Stimulated activated CD4-positive, alpha-beta T cell treated with anti-CD3 and anti-CD28 coated beads, Interleukin-4, amount 100 ng/mL, for 4 hours (primary cell): ENCODE data around the gene RINT1.
"Not testable (repeated sequence)": the region's sequence is repeated elsewhere in the genome, so short reads cannot be mapped to it uniquely, and the experiment has no call there.

Experiments used
- DNase-seq, 2 experiments: peaks; one replicate each; pipeline ENCODE4 v3.0.0-alpha.2; 2020

Gene RINT1

DNA sequence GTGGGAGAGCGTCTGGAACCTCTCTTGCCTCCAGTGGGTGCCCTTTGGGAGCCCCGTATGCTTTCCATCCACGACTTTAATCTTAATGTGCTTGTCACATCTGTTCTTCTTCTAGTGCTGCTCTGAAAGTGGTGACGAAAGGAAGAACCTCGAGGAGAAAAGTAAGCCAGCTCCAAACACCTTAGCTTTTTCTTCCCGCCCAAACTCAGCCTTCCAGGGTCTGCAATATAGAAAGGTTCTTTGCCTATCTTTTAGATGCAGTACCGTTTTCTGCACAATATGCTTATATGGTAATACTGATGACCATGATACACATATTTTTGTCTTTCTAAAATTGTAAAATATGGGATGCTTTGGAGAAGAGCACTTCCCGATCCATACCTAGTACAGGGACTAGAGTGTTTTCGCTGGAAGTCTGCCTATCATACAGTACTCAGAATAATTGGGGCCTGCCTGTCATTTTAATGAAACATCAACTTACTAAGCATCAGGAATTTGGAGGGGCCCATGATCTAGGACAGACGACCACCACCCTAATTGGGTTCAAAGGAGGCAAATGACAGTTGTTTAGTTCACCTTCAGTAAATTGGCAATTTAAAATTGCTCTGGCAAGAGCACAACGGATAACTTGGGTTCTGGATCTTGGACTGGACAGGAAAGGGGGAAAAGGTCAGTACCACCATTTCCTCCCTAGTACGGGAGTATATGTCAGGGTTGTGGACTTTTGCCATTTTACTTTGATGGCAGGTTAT is 884 bp downstream of the RINT1 start:
- DNase-seq = no peak

DNA sequence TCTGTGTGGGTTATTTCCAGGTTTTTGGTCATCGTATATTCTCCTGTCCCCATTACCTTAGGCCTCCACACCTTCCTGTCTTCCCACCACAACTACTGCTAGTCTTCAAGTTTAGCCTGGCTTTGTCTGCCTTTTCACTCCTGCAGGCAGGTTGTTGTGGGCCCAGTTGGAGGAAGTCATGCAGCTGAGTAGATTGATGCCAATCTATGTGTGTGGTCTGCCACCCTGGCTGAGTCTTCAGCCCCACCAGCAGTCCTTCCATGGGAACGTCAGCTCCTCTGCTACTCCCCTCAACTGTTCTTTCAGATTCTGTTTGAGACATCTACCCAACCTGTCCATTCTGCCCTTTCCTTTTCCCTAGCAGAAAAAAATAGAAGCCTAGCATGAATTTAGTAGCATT is 6.3 kb downstream of the RINT1 start:
- no peak for DNase-seq

DNA sequence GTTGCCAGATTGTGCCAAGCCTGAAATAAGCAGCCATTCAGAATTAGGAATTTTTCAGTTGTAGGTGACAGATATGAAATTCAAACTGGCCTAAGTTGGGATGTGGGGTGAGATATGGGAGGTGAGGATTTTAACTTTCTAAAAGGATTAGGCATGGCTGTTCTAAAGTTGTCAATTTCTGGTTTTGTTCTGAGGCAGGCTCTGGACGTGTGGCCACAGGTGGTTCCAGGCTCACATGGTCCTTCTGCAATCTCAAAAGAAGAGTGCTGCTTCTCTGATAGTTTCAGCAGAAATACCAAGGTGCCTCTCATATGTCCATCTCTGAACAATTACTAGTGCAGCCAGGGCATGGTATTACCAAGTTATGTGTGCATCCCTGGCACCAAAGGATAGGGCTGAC is 27.9 kb downstream of the RINT1 start:
- no peak for DNase-seq

DNA sequence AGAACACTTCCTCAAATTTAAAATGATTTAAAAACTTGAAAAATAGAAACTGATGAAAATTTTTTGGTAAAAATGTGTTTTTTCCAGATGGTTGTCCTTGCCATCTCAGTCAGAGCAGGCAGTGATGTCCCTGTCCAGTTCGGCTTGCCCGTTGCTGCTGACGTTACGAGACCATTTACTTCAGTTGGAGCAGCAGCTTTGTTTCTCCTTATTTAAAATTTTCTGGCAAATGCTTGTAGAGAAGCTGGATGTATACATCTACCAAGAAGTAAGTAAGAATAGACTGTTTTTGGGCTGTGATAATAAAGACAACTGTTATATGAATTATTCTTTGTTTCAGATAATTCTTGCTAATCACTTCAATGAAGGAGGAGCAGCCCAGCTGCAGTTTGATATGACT is 33.2 kb downstream of the RINT1 start:
- no peak for DNase-seq

DNA sequence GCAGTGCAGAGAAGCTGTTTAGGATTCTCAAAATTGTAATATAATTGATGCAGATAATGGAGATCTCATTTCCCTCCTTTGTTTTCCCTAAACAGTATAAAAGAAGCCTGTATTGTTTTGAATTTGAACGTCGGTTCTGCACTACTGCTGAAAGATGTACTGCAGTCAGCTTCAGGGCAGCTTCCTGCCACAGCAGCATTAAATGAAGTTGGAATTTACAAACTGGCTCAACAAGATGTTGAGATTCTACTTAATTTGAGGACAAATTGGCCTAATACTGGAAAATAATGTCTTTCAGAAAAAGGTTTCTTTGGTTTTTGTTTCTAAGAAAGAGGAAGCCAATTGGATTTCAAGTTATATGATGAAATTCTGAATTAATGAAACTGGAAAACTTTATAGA is 35.0 kb downstream of the RINT1 start:
- DNase-seq = no peak

DNA sequence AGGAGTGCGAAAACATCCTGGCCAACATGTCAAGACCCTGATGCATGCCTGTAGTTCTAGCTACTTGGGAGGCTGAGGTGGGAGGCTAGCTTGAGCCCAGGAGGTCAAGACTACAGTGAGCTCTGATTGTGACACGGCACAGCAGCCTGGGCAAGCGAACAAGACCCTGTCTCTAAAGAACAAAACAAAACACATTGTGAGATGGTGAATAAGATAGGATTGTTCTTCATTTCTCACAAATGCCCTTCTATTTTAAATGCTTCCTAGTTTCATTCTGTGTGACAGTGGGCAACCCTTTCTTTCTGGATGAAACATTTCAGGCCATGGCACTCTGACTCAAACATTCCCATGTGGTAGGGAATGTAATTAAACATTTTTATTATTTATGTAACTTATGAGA is 35.8 kb downstream of the RINT1 start:
- DNase-seq = no peak

DNA sequence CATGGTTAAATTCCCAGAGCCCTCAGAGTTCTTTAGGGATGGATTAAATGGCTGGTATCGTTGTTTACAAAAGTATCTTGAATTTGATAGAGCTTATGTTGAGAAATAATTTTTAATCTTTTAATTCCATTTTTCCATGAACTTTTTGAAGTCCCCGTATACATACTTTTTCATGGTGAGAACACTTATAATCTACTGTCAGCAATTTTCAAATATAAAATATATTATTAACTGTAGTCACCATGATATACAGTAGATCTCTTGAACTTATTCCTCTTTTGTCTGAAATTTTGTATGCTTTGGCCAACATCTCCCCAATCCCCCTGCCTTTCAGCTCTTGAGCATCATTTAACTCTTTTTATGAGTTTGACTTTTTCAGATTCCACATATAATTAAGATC is 39.9 kb downstream of the RINT1 start:
- no peak for DNase-seq

DNA sequence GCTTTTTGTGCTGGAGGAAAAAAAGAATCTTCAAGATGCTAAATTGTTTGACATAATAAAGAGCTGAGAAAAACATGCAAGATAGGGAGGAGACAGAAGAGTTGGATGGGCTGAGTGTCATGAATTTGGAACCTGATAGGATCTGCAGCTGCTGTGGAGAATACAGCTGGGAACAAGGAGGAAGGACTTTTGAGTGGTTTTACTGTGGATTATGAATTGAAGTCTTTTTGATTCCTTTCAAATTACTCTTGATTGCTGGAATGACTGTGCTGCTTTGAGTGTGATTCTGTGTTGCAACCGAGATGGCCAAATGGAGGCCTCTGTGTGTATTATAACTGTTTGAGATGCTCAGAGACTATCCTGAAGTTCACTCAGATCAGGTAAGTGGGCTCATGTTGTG is 45.2 kb downstream of the RINT1 start:
- no peak for DNase-seq

DNA sequence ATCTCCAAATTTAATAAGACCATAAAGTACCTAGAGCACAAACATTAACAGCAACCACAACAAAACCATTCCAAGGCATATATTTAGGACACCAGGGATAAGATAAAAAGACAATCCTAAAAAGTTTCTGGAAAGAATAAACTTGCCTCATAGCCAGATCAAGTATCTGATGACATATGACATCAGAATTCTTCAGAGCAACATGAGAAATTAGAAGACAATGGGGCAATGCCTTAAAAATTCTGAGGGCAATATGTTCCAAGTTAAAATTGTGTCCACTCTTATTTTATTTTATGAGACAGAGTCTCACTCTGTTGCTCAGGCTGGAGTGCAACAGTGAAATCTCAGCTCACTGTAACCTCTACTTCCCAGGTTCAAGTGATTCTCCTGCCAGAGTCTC is 46.5 kb downstream of the RINT1 start:
- no peak for DNase-seq

DNA sequence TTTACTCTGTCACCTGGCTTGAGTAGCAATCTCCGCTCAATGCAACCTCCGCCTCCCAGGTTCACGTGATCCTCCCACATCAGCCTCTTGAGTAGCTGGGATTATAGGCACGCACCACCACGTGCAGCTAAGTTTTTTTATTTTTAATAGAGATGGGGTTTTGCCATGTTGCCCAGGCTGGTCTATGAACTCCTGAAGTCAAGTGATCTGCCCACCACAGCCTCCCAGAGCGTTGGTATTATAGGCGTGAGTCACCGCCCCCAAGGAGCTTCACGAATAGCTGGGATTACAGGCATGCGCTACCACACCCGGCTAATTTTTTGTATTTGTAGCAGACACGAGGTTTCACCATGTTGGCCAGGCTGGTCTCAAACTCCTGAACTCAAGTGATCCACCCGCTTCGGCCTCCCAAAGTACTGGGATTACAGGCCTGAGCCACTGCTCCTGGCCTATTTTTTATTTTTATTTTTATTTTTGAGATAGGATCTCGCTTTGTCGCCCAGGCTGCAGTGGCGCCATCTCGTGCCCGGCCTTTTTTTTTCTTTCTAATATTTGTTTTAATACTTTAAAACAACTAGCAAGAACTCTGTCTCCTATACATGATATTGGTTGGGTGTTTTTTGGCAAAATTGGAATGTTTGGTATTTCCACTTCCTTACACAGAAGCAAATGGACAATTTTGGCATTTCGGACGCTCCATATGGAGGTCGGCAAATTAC is 48.2 kb downstream of the RINT1 start:
- DNase-seq = no peak

DNA sequence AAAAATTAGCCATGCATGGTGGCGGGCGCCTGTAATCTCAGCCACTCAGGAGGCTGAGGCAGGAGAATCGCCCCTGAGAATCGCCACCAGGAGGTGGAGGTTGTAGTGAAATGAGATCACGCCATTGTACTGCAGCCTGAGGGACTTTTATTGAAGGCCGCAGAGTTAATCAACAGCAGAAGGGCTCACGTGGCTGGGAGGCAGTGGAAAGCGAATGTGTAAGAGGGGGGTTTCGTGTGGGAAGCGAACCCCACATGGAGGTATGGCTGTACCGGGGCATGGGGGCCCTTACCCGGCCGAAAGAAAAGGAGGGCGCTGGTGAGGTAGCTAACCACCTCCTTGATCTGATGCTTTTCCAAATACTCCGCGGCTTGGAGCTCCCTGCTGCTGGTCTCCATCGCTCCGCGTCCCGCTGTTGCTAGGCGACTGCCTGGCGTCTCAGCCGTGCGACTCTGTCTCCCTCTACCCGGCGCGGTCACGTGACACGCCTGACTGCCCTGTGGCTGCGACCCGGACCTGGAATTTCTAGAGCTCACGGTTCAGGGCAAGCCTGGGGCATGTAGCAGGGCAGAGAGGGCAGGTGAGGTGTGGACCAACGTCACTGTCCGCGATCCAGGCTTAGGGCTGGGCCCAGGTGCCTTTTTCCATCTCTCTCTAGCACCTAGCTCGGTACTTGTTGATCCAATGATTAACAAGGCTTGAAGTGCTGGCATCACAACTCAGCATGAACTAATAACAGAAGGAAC is 49.2 kb downstream of the RINT1 start, which contains the start of gene EFCAB10:
TSS of gene EFCAB10 (minus strand) at position 428 of the 746 bp plus-strand sequence. CDS start at position 398, 30 bp downstream.
- peak; percentile 17 to 36 for DNase-seq

DNA sequence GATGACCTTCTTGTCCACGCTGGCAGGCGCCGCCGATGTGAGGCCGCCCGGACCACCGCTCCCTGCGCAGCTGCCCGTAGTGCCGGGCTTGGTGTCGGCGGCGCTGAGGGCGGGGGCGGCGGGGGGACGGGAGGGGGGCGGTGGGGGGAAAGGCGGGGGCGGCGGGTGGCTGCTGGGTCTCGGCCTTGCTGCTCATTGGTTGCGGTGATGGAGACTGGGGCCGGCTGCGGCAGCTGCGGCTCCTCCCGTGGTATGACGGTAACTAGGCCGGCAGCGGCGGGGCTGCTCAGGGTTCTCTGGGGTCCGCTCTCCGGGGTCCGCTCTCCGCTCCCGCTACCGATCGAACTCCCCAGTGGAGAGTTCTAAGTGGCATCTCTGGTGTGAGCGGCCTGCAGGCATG is 51.1 kb downstream of the RINT1 start:
- no peak for DNase-seq

DNA sequence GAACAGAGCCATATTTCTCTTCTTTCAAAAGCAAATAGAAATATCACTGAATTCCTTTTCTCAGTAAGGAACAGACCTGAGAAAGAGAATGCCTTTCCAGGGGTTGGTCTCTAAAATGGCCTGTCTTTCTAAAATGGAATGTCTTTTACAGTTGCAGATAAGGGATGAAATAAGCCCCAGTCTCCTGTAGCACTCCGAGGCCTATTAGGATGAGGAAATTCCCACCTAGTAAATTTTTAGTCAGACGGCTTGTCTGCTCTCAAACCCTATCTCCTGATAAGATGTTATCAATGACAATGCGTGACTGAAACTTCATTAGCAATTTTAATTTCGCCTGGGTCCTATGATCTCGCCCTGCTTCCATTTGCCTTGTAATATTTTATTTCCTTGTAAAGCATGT is 52.2 kb downstream of the RINT1 start:
- no peak for DNase-seq

DNA sequence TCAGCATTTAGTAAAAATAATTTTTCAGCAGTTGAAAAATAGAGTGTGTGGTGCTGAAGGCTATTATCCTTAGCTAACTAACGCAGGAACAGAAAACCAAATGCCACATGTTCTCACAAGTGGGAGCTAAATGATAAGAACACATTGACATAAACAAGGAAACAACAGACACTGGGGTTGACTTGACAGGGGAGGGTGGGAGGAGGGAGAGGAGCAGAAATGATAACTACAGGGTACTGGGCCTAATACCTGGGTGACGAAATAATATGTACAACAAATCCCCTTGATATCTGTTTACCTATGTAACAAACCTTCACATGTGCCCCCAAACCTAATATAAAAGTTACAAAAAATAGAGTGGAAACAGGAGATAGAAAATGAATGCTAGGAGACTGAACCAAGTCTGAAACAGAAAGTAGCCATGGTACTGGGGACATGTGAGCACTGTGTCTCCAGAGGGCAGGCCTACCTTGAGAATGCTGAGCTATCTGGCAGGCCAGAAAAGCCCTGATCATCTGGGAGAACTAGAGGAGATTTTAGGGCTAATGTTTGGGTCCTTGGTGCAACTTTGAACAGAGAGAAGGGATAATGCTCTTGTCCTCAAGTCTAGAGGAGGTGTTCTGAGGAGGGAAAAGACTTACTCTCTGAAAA is 54.0 kb downstream of the RINT1 start:
- no peak for DNase-seq

DNA sequence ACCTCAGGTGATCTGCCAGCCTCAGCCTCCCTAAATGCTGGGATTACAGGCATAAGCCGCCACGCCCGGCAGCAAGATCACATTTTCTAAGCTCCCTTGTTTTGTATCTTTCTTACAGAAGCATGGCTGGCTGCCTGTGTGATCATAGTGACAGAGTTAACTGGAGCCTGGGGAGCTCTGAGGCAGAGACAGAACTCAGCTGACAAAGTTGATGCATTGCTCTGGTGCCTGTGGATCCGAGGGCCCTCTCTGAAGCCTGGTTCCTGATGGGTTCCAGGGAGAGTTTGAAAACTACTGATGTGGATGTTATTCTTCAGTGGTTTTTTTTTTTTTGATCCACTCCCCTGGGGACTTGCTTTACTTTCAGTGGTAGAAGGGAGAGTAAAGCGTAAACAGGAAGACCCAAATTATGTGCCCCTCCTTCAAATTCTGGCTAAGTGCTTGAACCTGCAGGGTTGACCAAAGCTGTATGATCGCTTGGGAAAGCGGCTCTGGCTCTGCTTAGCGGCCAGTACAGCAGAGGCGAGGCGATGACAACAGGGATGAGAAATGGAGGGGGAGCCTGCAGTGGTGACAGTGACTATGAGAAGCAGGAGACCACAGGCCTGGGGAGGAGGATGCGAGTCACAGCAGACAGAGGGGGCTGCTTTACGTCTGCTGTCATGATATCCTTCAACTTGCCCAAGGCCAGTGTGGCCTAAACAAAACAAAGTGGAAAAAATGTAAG is 56.1 kb downstream of the RINT1 start:
- no peak for DNase-seq

DNA sequence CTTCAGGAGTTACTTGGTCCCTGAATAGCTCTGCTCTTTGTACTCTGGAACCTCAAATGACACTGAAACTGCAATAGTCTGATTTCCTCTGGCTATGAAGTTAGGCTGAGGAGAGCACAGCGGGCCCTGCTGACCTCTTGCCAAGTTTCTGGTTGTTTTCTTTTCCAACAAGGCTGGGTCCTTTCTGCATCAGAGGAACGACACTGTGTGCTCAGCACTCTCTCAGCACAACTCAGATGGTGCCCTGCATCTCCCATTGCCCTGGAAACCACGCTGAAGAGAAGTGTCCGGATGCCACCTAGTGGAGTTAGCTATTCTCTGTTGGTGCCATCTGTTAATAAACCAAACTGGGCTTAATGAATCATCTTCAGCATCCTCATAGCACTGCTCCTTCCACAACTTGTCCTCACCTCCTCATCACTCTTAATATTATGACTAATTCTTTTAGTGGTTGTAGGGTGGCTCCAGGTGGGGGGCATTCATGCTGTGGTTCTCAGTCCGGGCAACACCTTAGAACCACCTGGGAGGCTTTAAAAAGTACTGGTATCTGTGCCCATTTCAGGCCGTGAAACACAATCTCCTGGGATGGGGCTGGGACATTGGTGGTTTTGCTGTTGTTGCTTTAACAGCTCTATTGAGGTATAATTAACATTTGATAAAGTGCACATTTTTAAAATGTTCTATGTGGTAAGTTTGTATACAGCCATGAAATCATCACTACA is 57.5 kb downstream of the RINT1 start:
- DNase-seq = peak; percentile 21 to 47

DNA sequence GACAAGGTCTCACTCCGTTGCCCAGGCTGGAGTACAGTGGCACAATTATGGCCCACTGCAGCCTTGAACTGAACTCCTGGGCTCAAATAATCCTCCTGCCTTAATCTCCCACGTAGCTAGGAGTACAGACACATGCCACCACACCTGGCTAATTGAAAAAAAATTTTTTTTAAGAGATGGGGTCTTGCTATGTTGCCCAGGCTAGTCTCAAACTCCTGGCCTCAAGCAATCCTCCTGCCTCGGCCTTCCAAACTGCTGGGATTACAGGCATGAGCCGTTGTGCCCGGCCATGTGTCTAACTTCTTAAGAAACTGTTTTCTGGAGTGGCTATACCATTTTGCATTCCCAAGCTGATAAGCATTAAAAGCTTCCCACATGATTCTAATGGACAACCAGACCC is 58.8 kb downstream of the RINT1 start:
- DNase-seq = no peak

DNA sequence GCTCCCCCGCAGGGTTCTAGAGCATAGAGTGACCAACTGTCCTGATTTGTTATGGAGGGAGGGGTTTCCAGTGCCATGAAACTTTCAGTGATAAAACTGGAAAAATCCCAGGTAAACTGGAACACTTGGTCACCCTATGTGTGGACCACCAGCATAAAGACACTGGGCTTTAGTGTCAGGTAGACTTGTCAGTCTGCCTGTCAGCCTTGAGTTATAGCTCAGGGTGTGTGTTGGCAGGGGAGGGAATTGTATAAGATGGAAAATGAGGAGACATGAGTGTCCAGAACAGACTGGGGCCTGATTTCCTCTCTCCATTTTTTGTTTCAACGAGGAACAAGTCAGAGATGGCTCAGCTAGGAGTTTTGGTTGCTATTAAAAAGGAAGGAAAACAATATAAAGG is 59.5 kb downstream of the RINT1 start:
- no peak for DNase-seq

DNA sequence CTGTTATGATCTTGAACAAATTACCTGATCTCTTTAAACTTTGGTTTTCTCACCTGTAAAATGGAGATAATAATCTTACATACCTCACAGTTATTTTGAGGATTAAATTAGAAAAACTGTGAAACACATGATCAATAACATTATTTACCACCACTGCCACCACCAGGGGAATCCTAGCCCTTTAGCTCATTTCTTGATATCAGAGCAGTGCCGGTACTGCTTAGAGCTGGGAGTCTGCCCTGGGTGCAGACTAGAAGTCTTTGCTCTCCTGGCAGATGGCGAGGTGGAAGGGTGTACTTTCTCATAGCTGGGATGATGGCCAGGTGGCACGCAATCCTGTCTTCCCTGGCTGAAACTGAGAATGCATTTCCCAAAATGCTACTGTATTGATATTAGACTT is 62.0 kb downstream of the RINT1 start:
- no peak for DNase-seq

DNA sequence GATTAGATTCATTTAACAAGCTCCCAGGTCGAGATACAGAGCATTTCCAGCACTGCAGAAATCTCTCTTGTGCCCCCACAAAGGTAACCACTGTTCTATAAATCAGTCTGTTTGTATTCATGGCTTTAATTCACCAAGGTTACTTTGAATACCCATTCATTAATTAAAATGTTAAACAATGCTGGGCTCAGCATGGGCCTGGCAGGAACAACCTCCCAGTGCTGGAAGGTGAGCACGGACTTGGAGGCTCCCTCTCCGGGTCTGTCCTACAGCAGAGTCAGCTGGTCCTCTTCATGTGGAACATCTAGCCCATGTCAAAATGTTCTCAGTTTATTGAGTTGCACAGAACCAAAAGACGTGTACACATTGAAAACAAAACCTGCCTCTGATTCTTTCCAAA is 64.9 kb downstream of the RINT1 start:
- DNase-seq = no peak

DNA sequence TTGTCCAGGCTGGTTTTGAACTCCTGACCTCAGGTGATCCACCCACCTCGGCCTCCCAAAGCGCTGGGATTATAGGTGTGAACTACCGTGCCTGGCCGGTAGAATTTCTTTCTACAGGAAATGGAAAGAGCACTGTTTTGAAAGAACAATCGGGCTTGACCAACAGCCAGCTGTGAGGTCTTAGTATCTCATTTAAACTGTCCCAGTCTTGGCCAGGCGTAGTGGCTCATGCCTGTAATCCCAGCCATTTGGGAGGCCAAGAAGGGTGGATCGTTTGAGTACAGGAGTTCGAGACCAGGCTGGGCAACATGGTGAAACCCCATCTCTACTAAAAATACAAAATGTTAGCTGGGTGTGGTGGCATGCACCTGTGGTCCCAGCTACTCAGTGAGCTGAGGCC is 67.1 kb downstream of the RINT1 start:
- DNase-seq = not testable (repeated sequence)

DNA sequence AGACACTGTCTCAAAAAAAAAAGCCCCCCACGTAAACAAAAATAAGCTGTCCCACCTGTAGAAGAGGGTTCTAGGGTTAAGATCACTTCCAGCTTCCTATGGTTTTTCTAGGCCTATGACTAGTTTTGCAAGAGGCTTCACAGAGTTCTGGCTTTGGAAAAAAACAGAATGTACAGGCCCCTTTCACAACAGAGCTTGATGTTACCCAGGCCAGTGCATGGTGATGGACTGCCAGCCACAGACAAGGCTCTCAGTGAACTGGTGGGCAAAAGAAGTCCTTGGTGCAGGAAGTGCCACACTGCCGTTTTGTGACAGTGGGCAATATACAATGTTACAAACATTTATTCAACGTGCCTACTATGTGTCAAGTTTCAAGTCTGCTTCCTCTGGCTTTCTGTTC is 67.5 kb downstream of the RINT1 start:
- no peak for DNase-seq
